SU-DHL-6 (cell line): ENCODE data around the gene HIRIP3.

Source experiments
- H2AFZ ChIP-seq: fragments of 200-600 bp; sonication (generic); 2 replicates; pipeline ENCODE4 v1.6.1; 2014; ENCODE audit warnings: low read depth, mild to moderate bottlenecking, moderate library complexity, mixed read lengths, antibody characterized with exemption, low read length; ENCODE audit not compliant: severe bottlenecking
- H3F3A ChIP-seq: fragments of 200-600 bp; shearing (Covaris generic); 2 replicates; pipeline ENCODE4 v1.6.0; 2016; ENCODE audit warnings: antibody characterized with exemption, mild to moderate bottlenecking; ENCODE audit not compliant: insufficient read depth
- H3K27ac ChIP-seq: fragments of 200-600 bp; sonication (generic); 2 replicates; pipeline ENCODE4 v1.5.1; 2016; ENCODE audit warnings: low read depth, mild to moderate bottlenecking, low read length, moderate library complexity, mixed read lengths
- H3K27me3 ChIP-seq: fragments of 200-600 bp; sonication (generic), shearing (Covaris generic); 2 replicates; pipeline ENCODE4 v1.6.0; 2014; ENCODE audit warnings: mild to moderate bottlenecking, low read length
- H3K36me3 ChIP-seq: fragments of 200-600 bp; sonication (generic); 2 replicates; pipeline ENCODE4 v1.6.1; 2014; ENCODE audit warnings: mild to moderate bottlenecking, low read length, mixed read lengths
- H3K4me2 ChIP-seq: fragments of 300-600, 200-600 bp; shearing (Covaris generic), sonication (generic); 2 replicates; pipeline ENCODE4 v1.6.0; 2014; ENCODE audit warnings: low read length, low read depth, mild to moderate bottlenecking; ENCODE audit not compliant: poor library complexity, severe bottlenecking
- H3K4me3 ChIP-seq: fragments of 200-600 bp; sonication (generic); 2 replicates; pipeline ENCODE4 v1.5.1; 2014; ENCODE audit warnings: antibody characterized with exemption, low read length, mild to moderate bottlenecking, mixed read lengths; ENCODE audit not compliant: insufficient read depth, poor library complexity, severe bottlenecking
- H3K79me2 ChIP-seq: fragments of 200-600 bp; sonication (generic); 2 replicates; pipeline ENCODE4 v1.6.1; 2014; ENCODE audit warnings: mild to moderate bottlenecking, low read length, moderate library complexity; ENCODE audit not compliant: insufficient read depth
- H3K9ac ChIP-seq: fragments of 200-600 bp; sonication (generic); 2 replicates; pipeline ENCODE4 v1.7.0; 2014; ENCODE audit warnings: mild to moderate bottlenecking, low read length
- H3K9me2 ChIP-seq: fragments of 200-600 bp; sonication (generic); replicated peaks from 2 replicates; pipeline ENCODE4 v1.6.1; 2014; ENCODE audit warnings: low read length; ENCODE audit not compliant: insufficient read depth
- H3K9me3 ChIP-seq: fragments of 200-600 bp; sonication (generic); 2 replicates; pipeline ENCODE4 v1.6.1; 2014; ENCODE audit warnings: low read length, mixed read lengths; ENCODE audit not compliant: insufficient read depth
- H4K20me1 ChIP-seq: fragments of 200-600 bp; sonication (generic); 2 replicates; pipeline ENCODE4 v1.6.1; 2014; ENCODE audit warnings: low read depth, mild to moderate bottlenecking, antibody characterized with exemption, low read length, moderate library complexity, mixed read lengths
- EZH2phosphoT487 ChIP-seq: fragments of 200-600 bp; sonication (generic), shearing (Covaris generic); conservative IDR thresholded peaks from 2 replicates; pipeline ENCODE4 v1.6.1; 2018; ENCODE audit warnings: mild to moderate bottlenecking, antibody characterized with exemption, low read length, moderate library complexity, mixed read lengths
- TF ChIP-seq, protein P1 (sequence below): fragments of 200-600 bp; sonication (generic); IDR thresholded peaks from one replicate; pipeline ENCODE4 v1.5.1; 2017; ENCODE audit warnings: antibody characterized with exemption, mild to moderate bottlenecking, low read length, moderate library complexity; ENCODE audit not compliant: insufficient read depth, poor library complexity, severe bottlenecking

The HIRIP3 gene

DNA sequence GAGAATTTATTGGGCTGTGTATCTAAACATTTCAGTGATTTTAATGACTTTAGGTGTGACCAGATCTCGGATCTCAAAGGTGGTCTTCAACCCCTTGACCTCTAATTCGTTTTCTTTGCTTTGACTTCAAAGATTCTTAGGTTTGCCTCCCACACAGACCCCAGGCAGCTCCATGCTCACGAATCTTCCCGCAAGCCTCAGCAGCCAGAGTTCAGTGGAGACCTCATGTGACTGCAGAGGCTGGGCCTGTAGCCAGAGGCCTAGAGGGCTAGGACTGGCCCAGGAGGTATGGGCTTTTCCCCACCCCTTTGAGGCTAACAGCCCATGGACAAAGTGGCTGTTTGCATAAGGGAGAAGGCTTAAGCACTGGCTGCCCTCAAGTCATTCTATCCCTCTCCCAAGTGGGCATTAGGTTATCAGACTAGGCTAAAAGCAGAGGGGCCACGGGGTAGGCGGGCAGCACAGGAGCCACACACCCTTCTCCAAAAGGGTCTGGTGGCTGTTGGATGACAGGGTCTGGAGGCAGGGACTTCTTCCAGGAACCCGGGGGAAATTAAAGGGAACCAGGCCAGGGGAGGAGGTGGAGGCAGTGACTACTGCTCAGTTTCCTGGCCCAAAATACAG lies 3.0 kb downstream of the HIRIP3 start:
- H3K36me3 ChIP-seq, result no peaks in the 10 kb centered on the region
- H3K4me3 ChIP-seq, result no peak overlapping the region
- H4K20me1 ChIP-seq, result no peaks in the 10 kb centered on the region
- no peak overlapping the region for H3K9ac ChIP-seq
- H2AFZ ChIP-seq, result no peak overlapping the region
- no peak overlapping the region for H3K27ac ChIP-seq
- peaks cover 11% of the 10 kb centered on the region for H3K79me2 ChIP-seq
- peaks cover 10% of the 10 kb centered on the region; the same call in 1 of the 2 replicates for H3F3A ChIP-seq
- H3K27me3 ChIP-seq, result no peaks in the 10 kb centered on the region
- H3K4me2 ChIP-seq, result no peak overlapping the region
- TF ChIP-seq, protein P1, sequence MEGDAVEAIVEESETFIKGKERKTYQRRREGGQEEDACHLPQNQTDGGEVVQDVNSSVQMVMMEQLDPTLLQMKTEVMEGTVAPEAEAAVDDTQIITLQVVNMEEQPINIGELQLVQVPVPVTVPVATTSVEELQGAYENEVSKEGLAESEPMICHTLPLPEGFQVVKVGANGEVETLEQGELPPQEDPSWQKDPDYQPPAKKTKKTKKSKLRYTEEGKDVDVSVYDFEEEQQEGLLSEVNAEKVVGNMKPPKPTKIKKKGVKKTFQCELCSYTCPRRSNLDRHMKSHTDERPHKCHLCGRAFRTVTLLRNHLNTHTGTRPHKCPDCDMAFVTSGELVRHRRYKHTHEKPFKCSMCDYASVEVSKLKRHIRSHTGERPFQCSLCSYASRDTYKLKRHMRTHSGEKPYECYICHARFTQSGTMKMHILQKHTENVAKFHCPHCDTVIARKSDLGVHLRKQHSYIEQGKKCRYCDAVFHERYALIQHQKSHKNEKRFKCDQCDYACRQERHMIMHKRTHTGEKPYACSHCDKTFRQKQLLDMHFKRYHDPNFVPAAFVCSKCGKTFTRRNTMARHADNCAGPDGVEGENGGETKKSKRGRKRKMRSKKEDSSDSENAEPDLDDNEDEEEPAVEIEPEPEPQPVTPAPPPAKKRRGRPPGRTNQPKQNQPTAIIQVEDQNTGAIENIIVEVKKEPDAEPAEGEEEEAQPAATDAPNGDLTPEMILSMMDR, result no peak
- no peak for TF ChIP-seq EZH2phosphoT487
- H3K9me2 ChIP-seq, result no peaks in the 10 kb centered on the region
- no peaks in the 10 kb centered on the region for H3K9me3 ChIP-seq

DNA sequence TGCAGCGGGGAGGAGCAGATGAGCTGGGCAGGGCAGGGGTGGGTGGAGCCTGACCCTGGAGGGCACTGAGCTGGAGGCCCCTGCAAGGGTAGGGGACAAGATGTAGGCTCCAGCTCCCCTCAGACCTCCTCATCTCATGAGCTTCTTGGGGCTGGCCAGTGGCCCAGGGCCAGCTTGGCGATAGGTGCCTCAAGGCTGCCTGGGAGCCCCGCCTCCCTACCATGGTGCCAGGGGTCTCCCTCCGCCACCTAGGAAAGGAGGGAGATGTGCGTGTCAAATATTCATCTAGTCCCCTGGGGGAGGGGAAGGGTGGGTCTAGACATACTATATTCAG lies 3.9 kb downstream of the HIRIP3 start:
- Histone ChIP-seq H3F3A (peaks cover 10% of the 10 kb centered on the region; the same call in 1 of the 2 replicates), H3K9me2 (no peaks in the 10 kb centered on the region), H3K9me3 (no peaks in the 10 kb centered on the region), H3K36me3 (no peaks in the 10 kb centered on the region), H4K20me1 (no peaks in the 10 kb centered on the region), H3K79me2 (peaks cover 4% of the 10 kb centered on the region), H3K27ac (no peak overlapping the region), H3K27me3 (no peaks in the 10 kb centered on the region), H3K4me3 (no peak overlapping the region), H2AFZ (no peak overlapping the region), H3K9ac (no peak overlapping the region), H3K4me2 (no peak overlapping the region)
- no peak for TF ChIP-seq EZH2phosphoT487
- TF ChIP-seq, protein P1, result no peak

DNA sequence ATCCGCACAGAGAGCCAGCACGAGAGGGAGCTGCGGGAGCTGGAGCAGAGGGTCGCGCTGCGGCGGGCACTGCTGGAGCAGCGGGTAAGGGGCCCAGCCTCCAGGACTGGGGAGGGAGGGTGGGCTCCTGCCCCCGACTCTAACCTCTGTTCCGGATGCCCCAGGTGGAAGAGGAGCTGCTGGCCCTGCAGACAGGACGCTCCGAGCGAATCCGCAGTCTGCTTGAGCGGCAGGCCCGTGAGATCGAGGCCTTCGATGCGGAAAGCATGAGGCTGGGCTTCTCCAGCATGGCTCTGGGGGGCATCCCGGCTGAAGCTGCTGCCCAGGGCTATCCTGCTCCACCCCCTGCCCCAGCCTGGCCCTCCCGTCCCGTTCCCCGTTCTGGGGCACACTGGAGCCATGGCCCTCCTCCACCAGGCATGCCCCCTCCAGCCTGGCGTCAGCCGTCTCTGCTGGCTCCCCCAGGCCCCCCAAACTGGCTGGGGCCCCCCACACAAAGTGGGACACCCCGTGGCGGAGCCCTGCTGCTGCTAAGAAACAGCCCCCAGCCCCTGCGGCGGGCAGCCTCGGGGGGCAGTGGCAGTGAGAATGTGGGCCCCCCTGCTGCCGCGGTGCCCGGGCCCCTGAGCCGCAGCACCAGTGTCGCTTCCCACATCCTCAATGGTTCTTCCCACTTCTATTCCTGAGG lies 4.4 kb downstream of the HIRIP3 start:
- H3K27me3 ChIP-seq, result no peaks in the 10 kb centered on the region
- H4K20me1 ChIP-seq, result no peaks in the 10 kb centered on the region
- H3K4me3 ChIP-seq, result no peak overlapping the region
- no peaks in the 10 kb centered on the region for H3K9me3 ChIP-seq
- no peak for TF ChIP-seq EZH2phosphoT487
- TF ChIP-seq, protein P1, result no peak
- no peaks in the 10 kb centered on the region for H3K36me3 ChIP-seq
- H3K9me2 ChIP-seq, result no peaks in the 10 kb centered on the region
- H3K79me2 ChIP-seq, result no peaks in the 10 kb centered on the region
- no peak overlapping the region for H3K4me2 ChIP-seq
- peaks cover 10% of the 10 kb centered on the region; the same call in 1 of the 2 replicates for H3F3A ChIP-seq
- H3K27ac ChIP-seq, result no peak overlapping the region
- no peak overlapping the region for H3K9ac ChIP-seq
- H2AFZ ChIP-seq, result no peak overlapping the region
